Activated naive CD8-positive, alpha-beta T cell treated with anti-CD3 and anti-CD28 coated beads, Interleukin-2, amount 50 U/mL, for 24 hours (primary cell): ENCODE measurements around the gene ELP4.
A peak's percentile ranks its signal among the peaks of the same experiment; 100 is the strongest.
"Not testable (repeated sequence)": the region's sequence is repeated elsewhere in the genome, so short reads cannot be mapped to it uniquely, and the experiment has no call there.

Experiments
- ATAC-seq: fragments of 150-1000 bp; cut with Tn5 transposase; one replicate; pipeline ENCODE4 v1.10.0; 2021
- DNase-seq: peaks from one replicate; pipeline ENCODE4 v3.0.0; 2021
- H3K27ac Mint-ChIP-seq: one replicate; pipeline ENCODE4 v1.8.0; 2021; ENCODE audit warnings: mild to moderate bottlenecking, mixed read lengths
- H3K27me3 Mint-ChIP-seq: one replicate; pipeline ENCODE4 v1.8.0; 2021; ENCODE audit warnings: mixed read lengths
- H3K36me3 Mint-ChIP-seq: one replicate; pipeline ENCODE4 v1.8.0; 2021; ENCODE audit warnings: low read depth, mixed read lengths
- H3K4me1 Mint-ChIP-seq: one replicate; pipeline ENCODE4 v1.8.0; 2021; ENCODE audit warnings: mixed read lengths
- H3K4me3 Mint-ChIP-seq: one replicate; pipeline ENCODE4 v1.8.0; 2021; ENCODE audit warnings: mild to moderate bottlenecking, moderate library complexity, mixed read lengths
- H3K9me3 Mint-ChIP-seq: one replicate; pipeline ENCODE4 v1.8.0; 2021; ENCODE audit warnings: mixed read lengths

Gene ELP4

DNA sequence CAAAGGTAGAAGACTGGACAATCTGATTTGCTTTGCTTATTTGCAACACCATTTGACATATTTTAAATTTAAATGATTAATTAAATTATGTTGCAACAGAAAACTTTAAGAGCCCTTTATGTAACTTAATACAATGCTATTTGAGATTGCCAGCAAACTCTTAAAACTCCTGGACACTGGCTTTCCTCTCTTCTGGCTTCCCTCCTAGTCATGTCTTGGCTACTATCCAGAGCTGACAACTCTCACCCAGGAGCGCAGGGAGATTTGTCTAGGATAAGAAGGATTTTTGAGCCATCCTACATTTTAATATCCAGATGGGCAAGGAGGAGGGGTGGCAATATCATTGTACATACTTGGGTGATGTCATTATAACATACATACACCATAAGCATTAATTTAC lies 134.3 kb downstream of the ELP4 start:
- no peaks in the 10 kb centered on the region for H3K4me1 Mint-ChIP-seq
- H3K36me3 Mint-ChIP-seq: peaks cover 3% of the 10 kb centered on the region
- no peak overlapping the region for H3K4me3 Mint-ChIP-seq
- DNase-seq: no peak
- H3K9me3 Mint-ChIP-seq: no peaks in the 10 kb centered on the region
- H3K27ac Mint-ChIP-seq: no peak overlapping the region
- no peak for ATAC-seq
- H3K27me3 Mint-ChIP-seq: no peaks in the 10 kb centered on the region

DNA sequence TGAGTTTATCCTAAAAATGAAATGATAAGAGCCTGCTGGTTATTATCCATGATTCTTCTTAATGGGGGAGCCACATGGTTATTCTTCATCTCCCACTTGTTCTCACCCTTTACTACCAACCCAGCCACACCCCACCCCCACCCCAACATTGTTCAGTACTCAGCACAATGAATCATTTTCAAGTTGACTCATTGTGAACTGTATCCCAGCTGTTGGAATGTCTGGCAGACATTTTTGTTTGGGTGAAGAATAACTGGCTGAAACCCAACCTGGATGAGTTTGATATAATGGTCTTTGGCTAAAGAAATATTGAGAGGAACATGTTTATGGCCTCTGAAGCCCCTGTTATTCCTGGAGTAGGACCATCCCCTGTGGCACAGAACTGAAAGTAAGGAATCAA lies 136.2 kb downstream of the ELP4 start:
- Mint-ChIP-seq H3K27me3 (no peaks in the 10 kb centered on the region), H3K4me3 (no peak overlapping the region), H3K4me1 (no peaks in the 10 kb centered on the region), H3K27ac (no peak overlapping the region), H3K36me3 (peaks cover 9% of the 10 kb centered on the region), H3K9me3 (no peaks in the 10 kb centered on the region)
- ATAC-seq (no peak), DNase-seq (no peak)

DNA sequence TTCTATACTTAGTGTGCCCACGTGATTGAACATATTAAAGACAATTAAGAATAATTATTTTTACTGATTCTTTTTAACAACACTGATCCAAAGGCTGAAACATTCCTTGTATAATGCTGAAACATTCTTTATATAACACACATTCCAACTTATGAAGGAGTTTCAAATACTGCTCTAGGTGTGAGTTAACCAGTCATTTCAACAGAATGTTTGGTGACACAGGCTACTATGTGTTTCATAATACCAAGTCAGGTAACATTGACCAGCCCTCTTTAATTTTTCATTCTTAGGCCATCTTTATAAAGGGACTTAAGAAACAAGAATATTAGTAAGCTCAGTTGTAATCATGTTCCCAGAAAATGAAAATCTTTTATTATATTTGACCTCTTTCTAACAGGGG lies 136.6 kb downstream of the ELP4 start:
- Mint-ChIP-seq H3K9me3 (no peaks in the 10 kb centered on the region), H3K4me3 (no peak overlapping the region), H3K36me3 (peaks cover 11% of the 10 kb centered on the region), H3K27me3 (no peaks in the 10 kb centered on the region), H3K4me1 (no peaks in the 10 kb centered on the region), H3K27ac (no peak overlapping the region)
- ATAC-seq (no peak), DNase-seq (no peak)

DNA sequence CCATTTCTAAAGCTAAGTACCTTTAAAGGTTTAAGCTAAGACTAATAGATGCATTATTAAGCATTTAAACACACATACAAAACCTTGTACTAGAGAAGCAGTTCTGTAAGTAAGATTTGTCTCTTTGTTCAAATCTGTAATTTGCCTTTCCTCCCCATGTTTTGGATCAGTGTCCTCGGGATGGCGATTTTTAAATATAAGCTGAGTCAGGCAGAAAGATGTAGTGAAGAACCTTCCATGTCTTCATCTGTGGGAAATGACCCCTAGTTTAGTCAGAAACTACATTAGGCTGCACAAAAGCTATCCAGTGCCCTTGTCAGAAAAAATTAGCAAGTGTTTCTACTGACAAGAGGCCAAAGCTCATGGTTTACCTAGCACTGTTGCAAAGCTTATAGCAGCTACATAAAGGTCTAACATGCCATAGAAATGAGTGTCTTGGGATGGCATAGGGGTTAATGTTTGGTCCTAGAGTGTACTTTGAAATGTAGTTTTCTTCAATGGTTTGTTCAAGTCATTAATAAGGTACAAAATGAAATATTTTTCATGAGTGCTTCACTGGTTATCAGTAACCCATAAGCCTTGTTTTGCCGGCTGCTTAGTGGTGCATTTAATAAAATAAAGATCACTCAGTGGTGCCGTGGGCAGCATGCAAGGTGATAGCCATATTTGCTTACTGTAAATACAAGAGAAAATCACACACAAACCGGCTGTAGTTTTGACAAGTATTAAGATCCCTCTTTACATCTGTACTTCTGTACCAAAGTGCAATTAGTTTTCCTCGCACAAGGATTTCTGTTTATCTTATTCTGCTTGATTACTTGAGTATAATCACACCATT lies 139.8 kb downstream of the ELP4 start:
- peaks cover 8% of the 10 kb centered on the region for H3K4me1 Mint-ChIP-seq
- no peaks in the 10 kb centered on the region for H3K27me3 Mint-ChIP-seq
- DNase-seq: no peak
- no peak overlapping the region for H3K4me3 Mint-ChIP-seq
- H3K27ac Mint-ChIP-seq: no peak overlapping the region
- peaks cover 17% of the 10 kb centered on the region for H3K36me3 Mint-ChIP-seq
- no peak for ATAC-seq
- no peaks in the 10 kb centered on the region for H3K9me3 Mint-ChIP-seq

DNA sequence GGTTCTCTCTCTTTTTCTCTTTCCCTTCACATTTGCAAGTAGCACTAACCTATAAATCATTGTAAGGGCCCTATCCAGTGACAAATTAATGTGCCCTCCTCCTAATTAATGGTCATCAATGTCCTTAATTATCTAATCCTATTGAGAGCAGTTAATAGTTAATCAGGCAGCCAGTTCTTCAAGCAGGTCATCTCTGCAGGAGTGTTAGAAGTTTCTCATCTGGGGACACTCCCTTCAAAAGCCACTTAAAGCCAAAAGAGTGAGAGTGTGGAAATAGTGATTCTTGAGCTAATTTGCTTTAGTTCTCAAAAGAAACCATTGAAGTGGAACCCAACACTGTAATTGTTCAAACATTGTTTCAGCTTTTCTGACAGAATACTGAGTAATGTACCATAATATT lies 141.6 kb downstream of the ELP4 start:
- no peaks in the 10 kb centered on the region for H3K27me3 Mint-ChIP-seq
- DNase-seq (no peak), ATAC-seq (no peak)
- H3K27ac Mint-ChIP-seq: no peak overlapping the region
- H3K9me3 Mint-ChIP-seq: no peaks in the 10 kb centered on the region
- H3K4me3 Mint-ChIP-seq: no peak overlapping the region
- peaks cover 8% of the 10 kb centered on the region for H3K4me1 Mint-ChIP-seq
- peaks cover 19% of the 10 kb centered on the region for H3K36me3 Mint-ChIP-seq

DNA sequence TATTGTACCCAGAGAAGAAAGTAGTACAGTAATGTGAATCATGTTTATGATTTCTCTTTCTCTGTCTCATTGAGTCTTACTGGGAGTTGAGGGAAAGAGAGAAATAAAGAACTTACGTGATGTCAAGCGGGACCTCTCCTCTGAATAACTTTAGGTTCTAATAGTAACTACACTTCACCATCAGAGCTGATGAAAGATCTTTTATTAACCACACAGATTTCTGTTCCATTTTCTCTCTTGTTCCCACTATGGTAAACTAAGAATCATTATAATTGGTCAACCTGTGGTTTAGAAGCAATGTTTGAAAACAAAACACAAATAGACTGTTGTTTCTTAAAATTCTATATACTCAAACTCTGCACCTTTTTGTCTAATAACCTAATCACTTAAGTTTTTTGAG lies 142.3 kb downstream of the ELP4 start:
- DNase-seq (no peak), ATAC-seq (no peak)
- H3K4me3 Mint-ChIP-seq: no peak overlapping the region
- H3K27ac Mint-ChIP-seq: no peak overlapping the region
- H3K36me3 Mint-ChIP-seq: peaks cover 19% of the 10 kb centered on the region
- H3K4me1 Mint-ChIP-seq: peaks cover 8% of the 10 kb centered on the region
- H3K27me3 Mint-ChIP-seq: no peaks in the 10 kb centered on the region
- H3K9me3 Mint-ChIP-seq: no peaks in the 10 kb centered on the region

DNA sequence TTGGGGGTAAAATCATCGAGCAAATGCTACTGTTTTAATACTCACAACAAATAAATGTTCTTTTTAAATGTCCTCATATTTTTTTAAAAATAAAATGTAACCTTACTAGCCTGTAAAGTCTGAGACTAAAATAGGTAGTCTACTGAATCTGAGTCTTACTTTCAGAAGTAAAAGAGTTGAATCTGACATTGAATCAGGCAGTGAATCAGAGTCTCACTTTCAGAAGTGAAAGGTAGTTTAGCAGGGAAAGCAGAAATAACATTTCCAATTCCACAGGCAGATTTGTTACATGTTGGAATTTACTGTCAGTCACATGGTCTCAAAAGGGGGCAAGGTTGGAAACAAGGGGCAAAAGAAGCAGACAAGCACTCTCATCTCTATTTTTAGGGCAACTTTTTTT lies 143.0 kb downstream of the ELP4 start:
- Mint-ChIP-seq H3K27ac (no peak overlapping the region), H3K27me3 (no peaks in the 10 kb centered on the region), H3K9me3 (no peaks in the 10 kb centered on the region), H3K4me3 (no peak overlapping the region), H3K4me1 (peaks cover 8% of the 10 kb centered on the region), H3K36me3 (peaks cover 19% of the 10 kb centered on the region)
- peak; percentile 49 for ATAC-seq
- DNase-seq: no peak

DNA sequence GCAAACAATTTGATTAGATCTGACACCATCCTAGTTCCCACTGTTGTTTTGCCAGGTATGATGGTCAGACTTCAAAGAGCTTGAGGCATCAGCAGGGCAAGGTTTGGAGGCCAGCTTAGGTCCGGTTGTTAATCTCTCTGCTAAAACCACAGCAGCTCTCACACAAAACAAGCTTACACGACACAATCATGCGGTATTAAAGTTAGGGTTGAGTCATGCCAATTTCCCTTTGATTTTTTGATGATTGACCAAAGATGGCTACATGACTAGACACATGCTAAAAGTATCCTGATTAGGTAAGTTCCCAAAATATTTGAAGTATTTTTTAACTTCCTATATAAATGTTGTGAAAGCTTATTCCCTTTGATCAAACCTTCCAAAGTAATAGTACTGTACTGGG lies 145.9 kb downstream of the ELP4 start:
- peaks cover 12% of the 10 kb centered on the region for H3K36me3 Mint-ChIP-seq
- H3K27ac Mint-ChIP-seq: no peak overlapping the region
- no peaks in the 10 kb centered on the region for H3K9me3 Mint-ChIP-seq
- no peaks in the 10 kb centered on the region for H3K27me3 Mint-ChIP-seq
- DNase-seq: no peak
- ATAC-seq: no peak
- peaks cover 8% of the 10 kb centered on the region for H3K4me1 Mint-ChIP-seq
- H3K4me3 Mint-ChIP-seq: no peak overlapping the region

DNA sequence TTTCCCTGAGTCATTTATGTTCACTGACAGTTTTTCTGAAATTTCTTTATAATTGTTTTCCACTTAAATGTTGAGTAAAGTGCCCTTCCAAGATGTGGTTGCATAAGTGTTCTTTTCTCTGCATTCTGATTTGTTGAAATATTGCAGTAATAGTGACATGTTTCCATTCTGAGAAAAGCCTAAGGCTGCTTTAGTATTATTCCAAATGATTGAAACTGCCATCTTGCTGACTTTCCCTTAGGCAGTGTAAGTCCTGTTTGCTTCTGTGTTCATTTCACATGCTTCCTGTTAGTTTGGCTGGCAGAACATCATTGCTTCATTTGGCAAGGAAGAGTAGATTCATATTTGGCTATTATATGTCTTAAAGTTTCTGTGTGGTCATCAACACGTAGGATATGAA lies 146.5 kb downstream of the ELP4 start:
- no peaks in the 10 kb centered on the region for H3K27me3 Mint-ChIP-seq
- H3K27ac Mint-ChIP-seq: no peak overlapping the region
- DNase-seq: no peak
- ATAC-seq: no peak
- no peaks in the 10 kb centered on the region for H3K9me3 Mint-ChIP-seq
- H3K4me3 Mint-ChIP-seq: no peak overlapping the region
- peaks cover 8% of the 10 kb centered on the region for H3K4me1 Mint-ChIP-seq
- H3K36me3 Mint-ChIP-seq: peaks cover 10% of the 10 kb centered on the region

DNA sequence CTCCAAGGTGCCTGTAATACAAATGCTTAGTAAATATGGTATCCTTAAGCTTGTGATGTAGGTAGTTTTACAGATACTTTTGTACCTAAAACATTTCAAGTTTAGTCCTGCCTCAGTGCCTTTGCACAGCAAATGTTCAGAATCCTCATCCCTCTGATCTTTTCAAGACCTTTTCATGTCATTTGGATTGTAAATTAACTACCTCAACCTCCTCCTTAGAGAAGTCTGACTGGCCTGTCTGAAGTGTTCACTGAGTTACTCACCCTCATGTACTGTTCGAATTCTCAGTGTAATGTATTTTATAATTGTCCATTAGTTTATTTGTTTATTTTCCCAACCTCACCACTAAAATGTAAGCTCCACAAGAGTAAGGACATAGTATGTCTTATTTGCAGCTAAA lies 147.5 kb downstream of the ELP4 start:
- Mint-ChIP-seq H3K27me3 (no peaks in the 10 kb centered on the region), H3K4me1 (peaks cover 4% of the 10 kb centered on the region), H3K4me3 (no peak overlapping the region), H3K9me3 (no peaks in the 10 kb centered on the region), H3K36me3 (peaks cover 2% of the 10 kb centered on the region), H3K27ac (no peak overlapping the region)
- ATAC-seq (no peak), DNase-seq (no peak)

DNA sequence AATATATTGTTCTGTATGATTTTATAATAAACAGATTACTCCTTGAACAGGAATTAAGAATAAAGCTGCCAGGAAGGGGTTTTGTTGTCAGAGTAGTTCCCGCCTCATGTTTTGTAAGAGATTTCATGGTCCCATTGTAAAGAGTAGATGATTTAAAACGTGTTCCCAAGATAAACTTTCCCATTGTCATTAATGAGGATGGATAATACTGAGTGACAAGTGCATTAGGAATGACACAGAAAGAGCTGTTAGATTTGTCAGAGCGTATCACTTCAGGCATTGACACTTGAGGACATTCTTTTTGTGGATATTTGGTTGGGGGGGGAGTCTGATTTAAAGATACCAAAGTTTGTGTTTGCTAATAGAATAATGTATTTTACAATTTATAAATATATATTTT lies 154.6 kb downstream of the ELP4 start:
- no peaks in the 10 kb centered on the region for H3K9me3 Mint-ChIP-seq
- H3K4me3 Mint-ChIP-seq: no peak overlapping the region
- DNase-seq (no peak), ATAC-seq (no peak)
- H3K27ac Mint-ChIP-seq: no peak overlapping the region
- H3K27me3 Mint-ChIP-seq: no peaks in the 10 kb centered on the region
- H3K36me3 Mint-ChIP-seq: no peaks in the 10 kb centered on the region
- no peaks in the 10 kb centered on the region for H3K4me1 Mint-ChIP-seq

DNA sequence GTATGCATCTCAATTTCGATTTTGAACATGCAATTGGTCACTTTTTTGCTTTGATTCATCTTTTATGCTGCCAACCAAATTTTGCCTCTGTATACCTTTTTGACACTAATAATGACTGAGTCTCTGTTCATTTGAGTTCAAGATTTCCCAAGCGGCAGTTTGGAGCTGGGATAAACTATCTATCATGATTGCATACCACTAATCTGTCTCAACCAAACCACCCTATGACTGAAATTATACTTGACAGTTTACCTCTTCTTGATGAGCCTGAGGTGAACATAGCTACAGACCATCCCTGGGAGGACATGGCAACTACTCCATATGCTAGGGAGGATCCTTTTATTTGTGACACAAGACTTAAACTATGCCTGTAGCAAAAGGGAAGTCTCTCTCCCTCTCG lies 155.4 kb downstream of the ELP4 start:
- Mint-ChIP-seq H3K9me3 (no peaks in the 10 kb centered on the region), H3K4me3 (no peak overlapping the region), H3K36me3 (peaks cover 2% of the 10 kb centered on the region), H3K27me3 (no peaks in the 10 kb centered on the region), H3K4me1 (no peaks in the 10 kb centered on the region), H3K27ac (no peak overlapping the region)
- ATAC-seq (no peak), DNase-seq (no peak)

DNA sequence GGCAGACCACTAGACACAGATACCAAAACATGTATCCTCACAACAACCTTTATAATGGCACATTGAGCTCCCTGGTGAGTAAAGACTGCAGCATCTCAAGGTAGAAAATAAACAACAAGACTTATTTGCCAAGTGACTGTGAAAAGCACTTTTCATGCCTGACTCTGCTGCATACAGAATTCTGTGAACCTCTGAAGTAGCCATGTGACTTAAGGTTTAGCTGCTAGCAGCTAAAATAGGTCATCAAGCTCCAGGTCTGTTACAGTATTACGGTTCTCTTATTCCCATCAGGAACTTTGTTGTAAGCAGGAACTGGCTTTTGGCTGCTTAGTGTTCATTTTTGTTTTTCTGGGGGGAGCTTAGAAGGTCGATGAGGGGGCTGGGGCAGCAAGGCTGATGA lies 162.1 kb downstream of the ELP4 start:
- Mint-ChIP-seq H3K4me3 (no peak overlapping the region), H3K9me3 (no peaks in the 10 kb centered on the region), H3K4me1 (no peaks in the 10 kb centered on the region), H3K36me3 (peaks cover 6% of the 10 kb centered on the region), H3K27ac (no peak overlapping the region), H3K27me3 (no peaks in the 10 kb centered on the region)
- DNase-seq: no peak
- no peak for ATAC-seq

DNA sequence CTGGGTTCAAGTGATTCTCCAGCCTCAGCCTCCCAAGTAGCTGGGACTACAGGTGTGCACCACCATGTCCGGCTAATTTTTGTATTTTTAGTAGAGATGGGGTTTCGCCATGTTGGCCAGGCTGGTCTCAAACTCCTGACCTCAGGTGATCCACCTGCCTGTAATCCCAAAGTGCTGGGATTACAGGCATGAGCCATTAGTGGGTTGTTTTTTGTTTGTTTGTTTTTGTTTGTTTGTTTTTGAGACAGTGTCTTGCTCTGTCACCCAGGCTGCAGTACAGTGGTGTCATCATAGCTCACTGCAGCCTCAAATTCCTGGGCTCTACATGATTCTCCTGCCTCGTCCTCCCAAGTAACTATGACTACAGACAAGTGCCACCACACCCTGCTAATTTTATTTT lies 163.5 kb downstream of the ELP4 start:
- H3K27ac Mint-ChIP-seq, H3K36me3 Mint-ChIP-seq, H3K27me3 Mint-ChIP-seq, DNase-seq, H3K9me3 Mint-ChIP-seq, H3K4me1 Mint-ChIP-seq, H3K4me3 Mint-ChIP-seq, ATAC-seq: not testable (repeated sequence)

DNA sequence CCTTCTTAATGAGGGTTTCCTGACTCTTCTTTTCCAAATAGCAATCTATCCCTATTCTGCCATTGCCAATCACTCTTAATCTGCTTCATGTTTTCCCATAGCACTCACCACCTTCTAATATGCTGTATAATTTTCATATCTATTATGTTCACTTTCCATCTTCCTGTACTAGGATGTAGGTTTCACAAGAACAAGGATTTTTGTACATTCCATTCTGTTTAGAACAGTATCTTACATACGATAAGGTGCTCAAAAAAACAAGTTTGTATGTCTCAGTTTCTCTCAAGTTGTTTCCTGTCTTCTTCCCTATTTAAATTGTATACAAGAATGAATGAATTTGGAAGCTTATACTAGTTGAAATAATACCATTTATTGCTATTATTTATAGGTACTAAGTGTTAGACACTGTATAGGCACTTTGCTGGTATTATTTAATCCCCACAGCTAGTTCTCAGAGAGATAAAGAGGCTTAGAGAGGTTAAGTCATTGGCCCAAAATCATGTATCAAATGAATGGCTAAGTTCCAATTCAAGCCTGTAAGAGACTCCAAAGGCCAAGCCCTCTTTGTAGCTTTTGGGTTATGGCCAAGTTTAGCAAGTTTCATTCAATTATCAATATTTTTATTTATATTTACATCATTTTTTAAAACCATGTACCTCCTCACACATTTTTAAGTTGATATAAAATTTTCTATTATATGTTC lies 166.9 kb downstream of the ELP4 start:
- H3K36me3 Mint-ChIP-seq: peaks cover 14% of the 10 kb centered on the region
- H3K27ac Mint-ChIP-seq: no peak overlapping the region
- DNase-seq (no peak), ATAC-seq (no peak)
- no peak overlapping the region for H3K4me3 Mint-ChIP-seq
- no peaks in the 10 kb centered on the region for H3K4me1 Mint-ChIP-seq
- no peaks in the 10 kb centered on the region for H3K9me3 Mint-ChIP-seq
- H3K27me3 Mint-ChIP-seq: no peaks in the 10 kb centered on the region
